C4-2B (cell line): ENCODE results near the gene SLC44A1.

Experiments used
- CTCF ChIP-seq: fragments of 450-650 bp; conservative IDR thresholded peaks from 2 replicates; pipeline ENCODE4 v1.5.1; 2017; ENCODE audit warnings: mild to moderate bottlenecking
- ZFX ChIP-seq: fragments of 450-650 bp; IDR thresholded peaks from 2 replicates; pipeline ENCODE4 v1.6.1; 2017

DNA sequence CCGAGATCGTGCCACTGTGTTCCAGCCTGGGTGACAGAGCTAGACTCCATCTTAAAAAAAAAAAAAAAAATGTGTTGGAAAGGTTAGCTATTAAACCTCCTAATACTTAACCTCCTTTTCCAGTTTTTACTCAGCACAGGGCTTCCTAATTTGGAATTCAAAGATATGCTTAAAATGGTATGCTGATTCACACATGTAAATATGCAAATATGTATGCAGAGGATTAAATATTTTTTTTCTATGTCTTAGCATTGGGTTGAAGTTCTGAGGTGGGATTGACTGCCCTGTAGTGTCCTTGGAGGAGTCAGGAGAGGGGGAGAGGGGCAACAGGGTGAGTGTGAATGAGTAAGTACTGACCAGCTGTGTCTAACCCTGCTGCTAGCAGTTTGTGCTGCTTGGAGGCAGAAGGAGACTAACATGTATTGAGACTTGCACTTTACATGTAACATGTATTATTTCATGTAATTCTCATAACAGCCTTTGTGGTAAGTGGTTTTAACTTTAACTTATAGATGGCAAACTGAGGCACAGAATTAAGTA is 63.2 kb downstream of the SLC44A1 start:
- no peak for TF ChIP-seq CTCF
- no peak for TF ChIP-seq ZFX
